ENCODE measurements around the gene TPSD1.
"Not testable (repeated sequence)": the region's sequence is repeated elsewhere in the genome, so short reads cannot be mapped to it uniquely, and the experiment has no call there.

The TPSD1 gene

GRCh38 chr16:1263591-1264344 lies 7.9 kb downstream of the TPSD1 start:
- no peak overlapping the region for H3K4me3 Mint-ChIP-seq
- no peaks in the 10 kb centered on the region for H3K36me3 Mint-ChIP-seq
- H3K9me3 Mint-ChIP-seq, result no peaks in the 10 kb centered on the region
- H3K27ac Mint-ChIP-seq, result no peak overlapping the region
- peaks cover 16% of the 10 kb centered on the region for H3K27me3 Mint-ChIP-seq
- peaks cover 3% of the 10 kb centered on the region for H3K4me1 Mint-ChIP-seq

GRCh38 chr16:1264345-1265089 lies 8.6 kb downstream of the TPSD1 start:
- Mint-ChIP-seq H3K36me3 (no peaks in the 10 kb centered on the region), H3K9me3 (no peaks in the 10 kb centered on the region), H3K4me3 (no peak overlapping the region), H3K4me1 (no peaks in the 10 kb centered on the region), H3K27me3 (peaks cover 11% of the 10 kb centered on the region), H3K27ac (no peak overlapping the region)

GRCh38 chr16:1265090-1265630 lies 9.3 kb downstream of the TPSD1 start:
- Mint-ChIP-seq H3K27ac (no peak overlapping the region), H3K36me3 (no peaks in the 10 kb centered on the region), H3K9me3 (no peaks in the 10 kb centered on the region), H3K4me1 (no peaks in the 10 kb centered on the region), H3K4me3 (no peak overlapping the region), H3K27me3 (peaks cover 9% of the 10 kb centered on the region)

GRCh38 chr16:1265826-1266225 lies 10.0 kb downstream of the TPSD1 start:
- peaks cover 8% of the 10 kb centered on the region for H3K27me3 Mint-ChIP-seq
- no peaks in the 10 kb centered on the region for H3K36me3 Mint-ChIP-seq
- H3K4me1 Mint-ChIP-seq, result no peaks in the 10 kb centered on the region
- no peak overlapping the region for H3K27ac Mint-ChIP-seq
- no peaks in the 10 kb centered on the region for H3K9me3 Mint-ChIP-seq
- no peak overlapping the region for H3K4me3 Mint-ChIP-seq

GRCh38 chr16:1269418-1269817 lies 13.5 kb downstream of the TPSD1 start:
- not testable (repeated sequence) for H3K9me3 Mint-ChIP-seq, H3K27me3 Mint-ChIP-seq, H3K4me1 Mint-ChIP-seq, H3K4me3 Mint-ChIP-seq, H3K36me3 Mint-ChIP-seq, H3K27ac Mint-ChIP-seq

GRCh38 chr16:1271380-1271723 lies 15.5 kb downstream of the TPSD1 start:
- Mint-ChIP-seq H3K27me3 (peaks cover 10% of the 10 kb centered on the region), H3K27ac (no peak overlapping the region), H3K4me3 (no peak overlapping the region), H3K4me1 (no peaks in the 10 kb centered on the region), H3K36me3 (no peaks in the 10 kb centered on the region), H3K9me3 (no peaks in the 10 kb centered on the region)

GRCh38 chr16:1271724-1272413 lies 16.0 kb downstream of the TPSD1 start:
- not testable (repeated sequence) for H3K36me3 Mint-ChIP-seq, H3K4me3 Mint-ChIP-seq, H3K27ac Mint-ChIP-seq, H3K9me3 Mint-ChIP-seq, H3K27me3 Mint-ChIP-seq, H3K4me1 Mint-ChIP-seq

- Mint-ChIP-seq H3K27ac (no peak overlapping the region), H3K4me1 (no peaks in the 10 kb centered on the region), H3K9me3 (no peaks in the 10 kb centered on the region), H3K27me3 (peaks cover 10% of the 10 kb centered on the region), H3K36me3 (no peaks in the 10 kb centered on the region), H3K4me3 (no peak overlapping the region)
Measured at GRCh38 chr16:1272453-1273198, 16.8 kb downstream of the TPSD1 start.

GRCh38 chr16:1273816-1274215 lies 17.9 kb downstream of the TPSD1 start:
- Mint-ChIP-seq H3K27me3 (peaks cover 12% of the 10 kb centered on the region), H3K9me3 (no peaks in the 10 kb centered on the region), H3K4me3 (no peak overlapping the region), H3K4me1 (no peaks in the 10 kb centered on the region), H3K27ac (no peak overlapping the region), H3K36me3 (no peaks in the 10 kb centered on the region)

- H3K9me3 Mint-ChIP-seq, result no peaks in the 10 kb centered on the region
Measured at GRCh38 chr16:1274767-1275166, 18.9 kb downstream of the TPSD1 start.

GRCh38 chr16:1275791-1276579 lies 20.1 kb downstream of the TPSD1 start:
- peaks cover 9% of the 10 kb centered on the region for H3K27me3 Mint-ChIP-seq
- H3K4me1 Mint-ChIP-seq, result no peaks in the 10 kb centered on the region
- H3K27ac Mint-ChIP-seq, result no peak overlapping the region
- H3K36me3 Mint-ChIP-seq, result no peaks in the 10 kb centered on the region
- no peaks in the 10 kb centered on the region for H3K9me3 Mint-ChIP-seq
- H3K4me3 Mint-ChIP-seq, result no peak overlapping the region

More at GRCh38 chr16:1274767-1275166, 18.9 kb downstream of the TPSD1 start:
- Mint-ChIP-seq H3K4me1 (no peaks in the 10 kb centered on the region), H3K36me3 (no peaks in the 10 kb centered on the region), H3K27me3 (peaks cover 12% of the 10 kb centered on the region), H3K27ac (no peak overlapping the region), H3K4me3 (no peak overlapping the region)

GRCh38 chr16:1276580-1276878 lies 20.7 kb downstream of the TPSD1 start:
- Mint-ChIP-seq H3K4me1 (no peaks in the 10 kb centered on the region), H3K36me3 (no peaks in the 10 kb centered on the region), H3K9me3 (no peaks in the 10 kb centered on the region), H3K27ac (no peak overlapping the region), H3K27me3 (peaks cover 9% of the 10 kb centered on the region), H3K4me3 (no peak overlapping the region)

- Mint-ChIP-seq H3K4me3 (no peak overlapping the region), H3K36me3 (no peaks in the 10 kb centered on the region), H3K27me3 (peaks cover 9% of the 10 kb centered on the region), H3K4me1 (no peaks in the 10 kb centered on the region), H3K9me3 (no peaks in the 10 kb centered on the region), H3K27ac (no peak overlapping the region)
Measured at GRCh38 chr16:1277151-1277598, 21.3 kb downstream of the TPSD1 start.

GRCh38 chr16:1277617-1278282 lies 21.9 kb downstream of the TPSD1 start:
- no peak overlapping the region for H3K4me3 Mint-ChIP-seq
- H3K27ac Mint-ChIP-seq, result no peak overlapping the region
- H3K36me3 Mint-ChIP-seq, result no peaks in the 10 kb centered on the region
- peaks cover 9% of the 10 kb centered on the region for H3K27me3 Mint-ChIP-seq
- H3K4me1 Mint-ChIP-seq, result no peaks in the 10 kb centered on the region
- no peaks in the 10 kb centered on the region for H3K9me3 Mint-ChIP-seq

Data from activated naive CD4-positive, alpha-beta T cell treated with anti-CD3 and anti-CD28 coated beads, Interleukin-2, amount 50 U/mL, for 24 hours (primary cell).